H7 (cell line): Measurements from ENCODE around the gene KLRG1. TPM values are rescaled to one million over a fixed set of nuclear protein-coding genes. Genes with fewer than 3 reads are reported as not detected.

Source experiments
- DNase-seq: peaks from one replicate; pipeline ENCODE4 v3.0.0; 2012
- H3K27me3 ChIP-seq: 2 replicates; pipeline ENCODE4 v1.6.0; 2011; ENCODE audit warnings: mild to moderate bottlenecking, low read length; ENCODE audit not compliant: control insufficient read depth, insufficient read depth
- H3K36me3 ChIP-seq: replicated peaks from 2 replicates; pipeline ENCODE4 v1.5.1; 2011; ENCODE audit warnings: low read length; ENCODE audit not compliant: control insufficient read depth, insufficient read depth
- H3K4me3 ChIP-seq: 2 replicates; pipeline ENCODE4 v1.5.1; 2011; ENCODE audit warnings: low read depth, mild to moderate bottlenecking, control low read depth, low read length, moderate library complexity; ENCODE audit not compliant: insufficient read depth
- total RNA-seq: library from RNA; depleted of rRNA; stranded (reverse); fragments of >200 nt; shearing (Covaris generic); gene quantifications from 2 replicates; pipeline ENCODE4 v1.2.3, GENCODE V29; 2014

Gene KLRG1
- total RNA-seq, 1 experiment from 2014 or later: 3.2 TPM

GRCh38 chr12:8957561-8957960 is 31.8 kb upstream of the KLRG1 start:
- no peak for DNase-seq
- Histone ChIP-seq H3K36me3 (no peaks in the 10 kb centered on the region), H3K27me3 (no peaks in the 10 kb centered on the region), H3K4me3 (no peak overlapping the region)

DNA sequence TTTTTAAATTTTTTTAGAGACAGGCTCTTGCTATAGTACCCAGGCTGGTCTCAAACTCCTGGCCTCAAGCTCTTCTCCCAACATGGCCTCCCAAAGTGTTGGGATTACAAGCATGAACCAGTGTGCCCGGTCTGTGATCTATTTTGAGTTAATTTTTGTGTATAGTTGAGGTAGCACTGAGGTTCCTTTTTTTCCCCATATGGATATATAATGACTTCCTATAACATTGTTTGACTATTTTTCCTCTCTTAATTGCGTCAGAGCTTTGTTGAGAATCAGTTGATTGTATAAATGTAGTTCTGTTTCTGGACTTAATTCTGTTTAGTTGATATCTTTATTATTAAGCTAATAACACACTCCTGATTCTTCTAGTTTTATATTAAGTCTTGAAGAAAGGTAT is 31.3 kb upstream of the KLRG1 start:
- H3K4me3 ChIP-seq: no peak overlapping the region
- DNase-seq: no peak
- H3K27me3 ChIP-seq: no peaks in the 10 kb centered on the region
- H3K36me3 ChIP-seq: no peaks in the 10 kb centered on the region

GRCh38 chr12:8960176-8960575 is 29.2 kb upstream of the KLRG1 start:
- no peaks in the 10 kb centered on the region for H3K27me3 ChIP-seq
- DNase-seq: no peak
- no peaks in the 10 kb centered on the region for H3K36me3 ChIP-seq
- H3K4me3 ChIP-seq: no peak overlapping the region

DNA sequence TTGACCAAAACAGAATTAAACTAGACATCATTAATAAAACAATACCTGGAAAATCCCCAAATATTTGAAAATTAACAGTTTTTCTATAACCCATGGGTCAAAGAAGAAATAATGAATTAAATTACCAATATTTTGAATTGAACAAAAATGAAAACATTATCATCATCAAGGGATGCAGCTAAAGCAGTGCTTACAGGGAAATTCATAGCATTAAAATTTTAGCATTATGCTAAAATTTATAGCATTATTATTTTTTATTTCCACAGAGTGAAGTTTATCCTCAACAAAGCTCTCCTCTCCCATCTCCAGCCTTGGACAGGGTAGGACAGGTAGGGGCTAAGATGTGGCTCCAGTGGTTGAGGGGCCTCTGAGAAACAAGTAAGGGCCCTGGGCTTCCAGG is 20.6 kb upstream of the KLRG1 start:
- Histone ChIP-seq H3K27me3 (no peaks in the 10 kb centered on the region), H3K36me3 (no peaks in the 10 kb centered on the region), H3K4me3 (no peak overlapping the region)
- no peak for DNase-seq

GRCh38 chr12:8969861-8970411 is 19.4 kb upstream of the KLRG1 start:
- Histone ChIP-seq H3K4me3 (no peak overlapping the region), H3K27me3 (no peaks in the 10 kb centered on the region), H3K36me3 (no peaks in the 10 kb centered on the region)
- no peak for DNase-seq

DNA sequence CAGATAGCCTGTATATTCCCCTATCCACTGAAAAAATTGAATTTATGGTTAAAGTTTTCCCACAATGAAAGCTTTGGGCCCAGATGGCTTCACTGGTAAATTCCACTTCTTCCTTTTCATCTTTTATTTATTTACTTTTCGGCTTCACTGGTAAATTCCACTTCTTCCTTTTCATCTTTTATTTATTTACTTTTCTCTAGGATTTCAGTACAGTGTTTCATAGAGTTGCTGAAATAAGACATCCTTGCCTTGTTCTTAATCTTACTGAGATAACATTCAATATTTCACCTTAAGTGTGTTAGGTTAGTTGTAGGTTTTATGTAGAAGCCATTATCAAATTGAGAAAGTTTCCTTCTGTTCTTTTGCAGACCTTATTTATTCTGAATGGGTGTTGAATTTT is 18.9 kb upstream of the KLRG1 start:
- H3K27me3 ChIP-seq: no peaks in the 10 kb centered on the region
- DNase-seq: no peak

DNA sequence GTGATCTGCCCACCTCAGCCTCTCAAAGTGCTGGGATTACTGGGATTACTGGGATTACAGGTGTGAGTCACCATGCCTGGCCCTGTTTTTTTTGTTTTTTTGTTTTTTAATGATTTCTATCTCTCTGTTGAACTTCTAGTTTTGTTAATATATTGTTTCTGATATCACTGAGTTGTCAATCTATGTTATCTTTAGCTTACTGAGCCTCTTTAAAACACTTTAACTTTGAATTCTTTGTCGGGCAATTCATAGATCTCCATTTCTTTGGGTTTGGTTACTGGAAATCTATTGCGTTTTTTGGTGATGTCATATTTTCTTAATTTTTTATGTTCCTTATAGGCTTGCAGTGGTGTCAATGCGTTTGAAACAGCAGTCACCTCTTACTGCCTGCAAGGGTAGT is 9.2 kb upstream of the KLRG1 start:
- H3K27me3 ChIP-seq: no peaks in the 10 kb centered on the region

More for the DNA sequence above, 18.9 kb upstream of the KLRG1 start:
- H3K36me3 ChIP-seq: no peaks in the 10 kb centered on the region
- no peak overlapping the region for H3K4me3 ChIP-seq

DNA sequence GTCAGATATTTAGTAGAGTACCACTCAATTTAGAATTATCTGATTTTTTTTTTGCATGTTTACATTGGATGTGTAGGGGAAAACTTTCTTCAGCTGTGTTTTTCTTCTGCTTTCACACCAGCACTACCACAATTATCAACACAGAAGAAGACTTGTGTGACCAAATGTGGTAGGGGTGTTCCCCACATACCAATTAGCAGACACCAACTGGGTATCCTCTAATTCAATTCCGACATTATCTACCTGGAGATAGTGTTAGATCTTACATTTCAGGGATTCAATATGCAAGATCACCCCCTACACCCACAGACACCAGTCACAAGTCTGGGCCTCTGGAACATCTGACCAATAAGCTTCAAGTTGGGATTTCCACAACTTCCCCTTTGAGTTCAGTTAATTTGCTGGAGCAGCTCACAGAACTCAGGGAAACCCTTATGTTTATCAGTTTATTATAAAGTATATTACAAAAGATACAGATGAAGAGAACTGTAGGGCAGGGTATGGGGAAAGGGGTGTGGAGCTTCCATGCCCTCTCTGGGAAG is 4.1 kb upstream of the KLRG1 start:
- H3K36me3 ChIP-seq: no peaks in the 10 kb centered on the region
- H3K27me3 ChIP-seq: no peaks in the 10 kb centered on the region
- no peak for DNase-seq
- H3K4me3 ChIP-seq: no peak overlapping the region

More for the DNA sequence above, 9.2 kb upstream of the KLRG1 start:
- no peak overlapping the region for H3K4me3 ChIP-seq
- H3K36me3 ChIP-seq: no peaks in the 10 kb centered on the region
- no peak for DNase-seq

- H3K4me3 ChIP-seq: no peak overlapping the region
- H3K36me3 ChIP-seq: no peaks in the 10 kb centered on the region
- H3K27me3 ChIP-seq: no peaks in the 10 kb centered on the region
- DNase-seq: no peak
These were observed 2.2 kb upstream of the KLRG1 start for GRCh38 chr12:8987163-8987562.

GRCh38 chr12:8987685-8988084 is 1.7 kb upstream of the KLRG1 start:
- Histone ChIP-seq H3K27me3 (no peaks in the 10 kb centered on the region), H3K36me3 (no peaks in the 10 kb centered on the region), H3K4me3 (no peak overlapping the region)
- no peak for DNase-seq

GRCh38 chr12:8991371-8992345 is 2.3 kb downstream of the KLRG1 start:
- H3K27me3 ChIP-seq: no peaks in the 10 kb centered on the region
- H3K36me3 ChIP-seq: no peaks in the 10 kb centered on the region
- no peak overlapping the region for H3K4me3 ChIP-seq
- no peak for DNase-seq

GRCh38 chr12:8993827-8994226 is 4.5 kb downstream of the KLRG1 start:
- no peak for DNase-seq
- H3K27me3 ChIP-seq: no peaks in the 10 kb centered on the region
- no peaks in the 10 kb centered on the region for H3K36me3 ChIP-seq
- H3K4me3 ChIP-seq: no peak overlapping the region

- no peaks in the 10 kb centered on the region for H3K27me3 ChIP-seq
- no peaks in the 10 kb centered on the region for H3K36me3 ChIP-seq
- H3K4me3 ChIP-seq: no peak overlapping the region
- DNase-seq: no peak
These were observed 5.9 kb downstream of the KLRG1 start for GRCh38 chr12:8995021-8995775.

DNA sequence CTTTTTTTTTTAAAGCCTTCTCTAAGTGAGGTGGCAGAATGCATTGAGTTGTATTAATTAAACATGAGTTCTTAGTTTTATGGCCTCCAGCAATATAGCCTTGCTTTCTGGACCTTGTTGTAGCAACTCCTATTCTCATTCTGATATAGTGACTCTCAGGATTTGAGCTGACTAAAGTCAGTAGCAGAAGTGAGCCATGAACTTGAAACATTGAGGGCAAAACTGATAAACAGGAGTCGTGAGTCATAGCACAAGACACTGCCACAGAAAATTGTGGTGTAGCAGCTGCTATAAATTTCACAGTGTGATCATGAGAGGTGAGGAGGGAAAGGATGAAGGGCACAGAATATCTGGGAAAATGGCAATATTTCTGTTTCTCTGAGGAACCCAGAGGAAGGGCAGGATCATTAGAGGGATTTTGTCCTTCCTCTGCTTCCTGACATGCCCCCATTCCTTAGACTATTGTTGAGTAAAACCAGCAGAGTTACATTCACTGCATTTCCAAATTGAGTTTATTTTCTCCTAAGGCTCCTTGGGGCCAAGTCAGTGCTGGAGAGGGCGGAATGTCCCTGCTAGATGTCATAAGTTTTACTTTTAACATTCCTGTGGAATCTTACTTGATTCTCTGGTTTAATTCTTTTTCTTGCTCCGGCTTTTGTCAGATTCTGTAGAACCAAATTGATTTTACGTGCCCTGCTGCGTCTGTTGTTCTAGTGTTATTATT is 7.5 kb downstream of the KLRG1 start:
- H3K27me3 ChIP-seq: no peaks in the 10 kb centered on the region
- no peaks in the 10 kb centered on the region for H3K36me3 ChIP-seq
- no peak overlapping the region for H3K4me3 ChIP-seq
- no peak for DNase-seq
